Choroid plexus epithelial cell (primary cell): ENCODE measurements around the gene RHOT2.

Experiments used
- DNase-seq: peaks from one replicate; pipeline ENCODE4 v3.0.0-alpha.2; 2010; ENCODE audit warnings: low read depth
- H3K4me3 ChIP-seq: 2 replicates; pipeline ENCODE4 v1.5.1; 2011; ENCODE audit warnings: low read depth, mild to moderate bottlenecking, control low read depth, low read length, moderate library complexity
- TF ChIP-seq, protein P1 (sequence below): conservative IDR thresholded peaks from 2 replicates; pipeline ENCODE4 v1.5.1; 2011; ENCODE audit warnings: low read depth, mild to moderate bottlenecking, control low read depth, inconsistent platforms, low read length, moderate library complexity

The RHOT2 gene

DNA sequence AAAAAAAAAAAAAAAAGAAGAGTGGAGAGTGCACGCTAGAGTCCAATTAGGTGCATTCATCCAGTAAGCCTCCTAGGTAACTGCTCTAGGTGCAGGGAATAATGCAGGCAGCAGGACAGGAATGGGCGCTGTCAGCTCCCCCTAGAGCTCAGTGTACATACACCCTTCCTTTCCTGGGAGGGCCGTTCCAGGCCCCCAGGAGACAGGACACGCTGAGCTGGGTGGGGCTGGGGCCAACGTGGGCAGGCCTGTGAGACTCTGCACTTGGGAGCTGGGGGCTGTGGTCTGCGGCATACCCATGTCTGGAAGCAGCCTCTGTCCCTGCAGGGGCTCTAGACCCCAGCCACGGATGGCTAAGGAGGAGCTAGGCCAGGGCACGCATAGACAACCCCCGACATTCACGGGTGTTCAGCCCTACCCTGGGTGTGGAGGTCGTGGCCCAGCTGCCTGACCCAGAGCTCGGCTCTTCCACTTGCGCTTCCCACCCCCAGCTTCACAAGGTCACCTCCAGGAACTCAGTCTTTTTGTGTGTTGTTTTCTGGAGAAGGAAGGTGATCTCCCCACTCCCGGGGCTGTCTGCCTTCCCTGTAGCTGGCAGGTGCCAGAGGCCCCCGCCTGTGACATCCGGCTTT lies 52.0 kb downstream of the RHOT2 start:
- peak overlapping the region; percentile 73 for H3K4me3 ChIP-seq
- DNase-seq: no peak
- TF ChIP-seq, protein P1, sequence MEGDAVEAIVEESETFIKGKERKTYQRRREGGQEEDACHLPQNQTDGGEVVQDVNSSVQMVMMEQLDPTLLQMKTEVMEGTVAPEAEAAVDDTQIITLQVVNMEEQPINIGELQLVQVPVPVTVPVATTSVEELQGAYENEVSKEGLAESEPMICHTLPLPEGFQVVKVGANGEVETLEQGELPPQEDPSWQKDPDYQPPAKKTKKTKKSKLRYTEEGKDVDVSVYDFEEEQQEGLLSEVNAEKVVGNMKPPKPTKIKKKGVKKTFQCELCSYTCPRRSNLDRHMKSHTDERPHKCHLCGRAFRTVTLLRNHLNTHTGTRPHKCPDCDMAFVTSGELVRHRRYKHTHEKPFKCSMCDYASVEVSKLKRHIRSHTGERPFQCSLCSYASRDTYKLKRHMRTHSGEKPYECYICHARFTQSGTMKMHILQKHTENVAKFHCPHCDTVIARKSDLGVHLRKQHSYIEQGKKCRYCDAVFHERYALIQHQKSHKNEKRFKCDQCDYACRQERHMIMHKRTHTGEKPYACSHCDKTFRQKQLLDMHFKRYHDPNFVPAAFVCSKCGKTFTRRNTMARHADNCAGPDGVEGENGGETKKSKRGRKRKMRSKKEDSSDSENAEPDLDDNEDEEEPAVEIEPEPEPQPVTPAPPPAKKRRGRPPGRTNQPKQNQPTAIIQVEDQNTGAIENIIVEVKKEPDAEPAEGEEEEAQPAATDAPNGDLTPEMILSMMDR: peak; percentile 43

- peak; percentile 76 for DNase-seq
- peak overlapping the region; percentile 73 for H3K4me3 ChIP-seq
- TF ChIP-seq, protein P1: peak; percentile 35
Measured at GRCh38 chr16:720447-720989, 52.6 kb downstream of the RHOT2 start.

- TF ChIP-seq, protein P1: no peak
- peak within 1 kb of the TSS; percentile 73 for H3K4me3 ChIP-seq
- peak; percentile 69 for DNase-seq
Measured at GRCh38 chr16:720990-721764, 53.2 kb downstream of the RHOT2 start, which contains the start of gene ANTKMT. TSS of gene ANTKMT (plus strand) at chr16:721146. CDS start at chr16:721275, 129 bp downstream.

- no peak for DNase-seq
- TF ChIP-seq, protein P1: no peak
- peak overlapping the region; percentile 73 for H3K4me3 ChIP-seq
Measured at GRCh38 chr16:721765-722540, 54.0 kb downstream of the RHOT2 start.

DNA sequence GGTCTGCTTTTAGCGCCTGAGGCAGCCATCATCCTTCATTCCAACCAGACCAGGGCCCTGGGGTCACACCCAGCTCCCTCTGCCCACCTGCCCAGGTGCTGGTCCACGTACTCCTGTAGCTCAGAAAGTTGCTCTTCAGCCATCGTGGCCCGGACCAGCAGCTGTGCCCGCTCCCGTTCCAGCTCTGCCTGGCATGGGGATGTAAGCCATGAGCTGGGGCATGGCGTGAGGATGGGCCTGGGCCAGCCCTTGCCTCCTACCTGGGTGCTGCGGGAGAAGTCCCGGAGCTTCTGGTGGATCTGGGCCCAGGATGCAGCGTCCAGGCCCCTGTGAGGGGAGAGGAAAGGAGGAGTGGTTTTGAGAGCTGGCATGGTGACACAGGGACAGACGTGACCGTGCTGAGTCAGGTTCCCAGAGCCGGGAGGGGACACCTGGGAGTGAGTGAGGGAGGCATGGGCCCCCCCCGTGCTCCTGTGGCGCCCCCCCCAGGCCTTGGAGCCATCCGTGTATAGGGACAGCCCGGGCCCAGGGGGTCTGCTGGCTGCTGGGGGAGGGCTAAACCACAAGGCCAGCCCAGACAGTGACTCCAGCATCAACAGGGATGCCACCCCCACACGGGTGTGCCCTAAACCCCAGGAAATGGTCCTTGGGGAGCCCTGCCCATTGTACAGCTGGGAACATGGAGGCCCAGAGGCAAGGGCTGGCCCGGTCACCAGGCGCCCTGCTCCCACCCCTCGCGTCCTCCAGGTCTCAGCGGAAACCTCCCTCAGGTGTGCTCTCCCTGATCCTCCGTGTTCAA lies 55.1 kb downstream of the RHOT2 start:
- no peak overlapping the region for H3K4me3 ChIP-seq
- no peak for DNase-seq
- TF ChIP-seq, protein P1: no peak

- TF ChIP-seq, protein P1: no peak
- no peak overlapping the region for H3K4me3 ChIP-seq
- no peak for DNase-seq
Measured at GRCh38 chr16:723695-724094, 55.8 kb downstream of the RHOT2 start.
